ELR (cell line): ENCODE data around the gene ADCY10.
A peak's percentile ranks its signal among the peaks of the same experiment; 100 is the strongest.
"Not testable (repeated sequence)": the region's sequence is repeated elsewhere in the genome, so short reads cannot be mapped to it uniquely, and the experiment has no call there.

Source experiments
- DNase-seq: peaks from one replicate; pipeline ENCODE4 v3.0.0-alpha.2; 2015; ENCODE audit warnings: low read depth

The ADCY10 gene

DNA sequence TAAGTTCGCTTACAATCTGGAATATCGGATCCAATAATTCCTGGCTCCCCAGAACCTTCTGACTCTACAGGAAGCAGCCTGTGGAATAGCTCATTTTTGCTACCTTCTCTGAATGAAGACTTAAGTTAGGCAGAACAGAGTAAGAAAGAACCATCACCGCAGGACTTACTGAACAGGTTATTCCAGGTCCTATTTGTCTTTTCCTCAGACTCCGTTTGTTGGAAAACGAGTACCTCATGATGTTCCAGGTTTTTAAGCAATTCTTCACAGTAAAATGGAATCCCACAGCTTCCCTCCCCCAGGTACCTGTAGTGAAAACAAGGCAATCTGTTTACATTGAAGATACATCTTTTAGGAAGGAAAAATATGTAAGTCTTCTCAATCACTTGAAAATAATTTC, 59.8 kb downstream of the ADCY10 start:
- no peak for DNase-seq

DNA sequence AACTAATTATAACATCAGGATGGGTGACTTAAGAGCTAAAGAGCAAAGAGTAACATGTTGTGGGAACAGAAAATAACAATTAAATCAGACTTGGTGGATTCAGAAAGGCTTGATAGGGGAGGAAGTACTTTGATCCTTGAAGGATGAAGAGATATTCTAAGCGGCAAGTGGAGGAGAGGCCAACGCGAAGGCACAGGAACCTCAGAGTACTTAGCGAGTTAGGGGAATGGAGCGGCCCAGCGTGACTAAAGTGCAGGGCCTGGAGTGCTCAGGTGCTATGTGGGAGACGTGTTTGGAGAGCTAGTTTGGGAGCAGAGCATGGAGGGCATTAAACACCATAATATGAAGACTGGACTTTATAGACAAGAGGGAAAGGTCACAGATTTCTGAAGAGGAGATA, 64.3 kb downstream of the ADCY10 start:
- DNase-seq: no peak

DNA sequence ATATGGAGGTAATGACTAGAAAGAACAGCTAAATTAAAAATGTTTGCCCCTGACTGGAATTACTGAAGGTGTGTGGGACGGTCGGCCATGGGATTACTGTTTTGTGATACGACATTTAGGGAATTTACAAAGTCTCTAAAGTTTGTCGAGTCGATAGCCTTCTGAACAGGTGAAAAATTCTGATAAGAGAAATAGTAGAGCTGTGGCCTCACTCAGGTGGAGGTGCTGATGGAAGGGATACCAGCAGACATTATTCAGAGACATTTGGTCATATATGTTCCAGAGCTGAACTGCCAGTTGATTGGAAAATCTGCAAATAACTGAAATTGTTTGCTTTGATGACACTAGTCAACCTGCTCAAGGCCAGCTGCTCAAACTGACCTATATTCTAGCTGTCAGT, 71.1 kb downstream of the ADCY10 start:
- no peak for DNase-seq

DNA sequence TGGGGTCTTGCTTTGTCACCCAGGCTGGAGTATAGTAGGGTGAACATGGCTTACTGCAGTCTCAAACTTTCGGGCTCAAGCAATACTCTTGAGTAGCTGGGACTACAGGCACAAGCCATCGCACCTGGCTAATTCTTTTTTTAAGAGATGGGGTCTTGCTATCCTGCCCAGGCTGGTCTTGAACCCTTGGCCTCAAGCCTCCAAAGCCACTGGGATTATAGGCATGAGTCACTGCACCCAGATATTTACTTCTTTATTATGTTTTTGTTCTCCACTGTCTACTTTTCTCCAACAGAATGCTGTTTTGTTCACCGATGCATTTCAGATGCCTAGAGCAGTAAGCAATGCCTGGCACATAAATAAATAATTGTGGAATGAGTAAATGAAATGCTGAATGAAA, 72.4 kb downstream of the ADCY10 start:
- no peak for DNase-seq

DNA sequence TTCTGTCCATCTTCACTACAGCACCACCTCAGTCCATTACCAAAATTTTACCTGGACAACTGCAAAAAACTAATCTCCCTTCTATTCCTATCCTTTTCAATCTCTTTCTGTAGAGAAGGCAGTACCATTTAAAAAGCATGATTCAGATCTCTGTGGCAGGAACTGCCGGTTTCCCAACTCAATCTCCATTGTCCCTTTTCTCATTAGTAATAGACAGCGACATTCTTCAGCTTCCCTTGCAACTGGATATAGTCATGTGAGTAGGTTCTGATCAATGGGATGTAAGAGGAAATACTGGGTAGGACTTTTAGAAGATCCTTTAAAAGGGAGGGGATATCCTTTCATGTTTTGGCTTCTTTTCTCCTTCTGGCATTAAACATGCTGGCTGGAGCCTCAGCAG, 74.9 kb downstream of the ADCY10 start:
- DNase-seq: no peak

DNA sequence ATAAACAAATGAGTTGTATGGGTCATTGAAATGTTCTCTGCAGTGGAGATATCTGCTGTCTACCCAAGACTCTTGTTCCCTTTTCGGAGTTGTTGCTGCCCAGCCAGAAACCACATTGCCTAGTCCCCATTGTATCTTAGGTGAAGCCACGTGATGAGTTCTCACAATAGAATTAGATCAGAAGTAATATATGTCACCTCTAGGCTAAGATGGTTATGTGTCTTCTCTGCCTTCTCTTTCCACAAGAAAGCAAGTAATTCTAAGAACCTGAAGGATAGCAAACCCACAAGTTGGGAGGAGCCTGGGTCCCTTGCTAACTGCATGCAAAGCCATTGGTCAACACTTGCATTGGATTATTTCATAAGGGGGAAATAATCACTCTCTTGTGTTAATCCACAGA, 76.6 kb downstream of the ADCY10 start:
- DNase-seq: no peak

DNA sequence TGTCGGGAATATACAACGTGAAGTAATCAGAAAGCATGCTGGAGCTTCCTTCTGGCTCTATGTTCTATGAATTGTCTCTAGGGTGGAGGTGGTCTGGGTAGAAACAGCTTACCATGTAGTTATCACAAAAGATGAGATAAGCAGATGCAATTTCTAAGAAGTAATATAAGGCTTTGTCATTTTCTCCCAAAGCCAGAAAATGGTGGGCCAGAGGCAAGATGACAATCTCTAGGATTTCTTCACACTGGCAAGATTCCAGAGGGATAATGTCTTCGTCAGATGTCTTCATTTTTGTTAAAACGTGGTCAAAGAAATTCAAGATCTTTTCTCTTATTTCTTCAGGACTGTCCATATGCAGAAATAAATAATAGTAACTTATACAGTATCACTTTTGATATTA, 77.7 kb downstream of the ADCY10 start:
- no peak for DNase-seq

DNA sequence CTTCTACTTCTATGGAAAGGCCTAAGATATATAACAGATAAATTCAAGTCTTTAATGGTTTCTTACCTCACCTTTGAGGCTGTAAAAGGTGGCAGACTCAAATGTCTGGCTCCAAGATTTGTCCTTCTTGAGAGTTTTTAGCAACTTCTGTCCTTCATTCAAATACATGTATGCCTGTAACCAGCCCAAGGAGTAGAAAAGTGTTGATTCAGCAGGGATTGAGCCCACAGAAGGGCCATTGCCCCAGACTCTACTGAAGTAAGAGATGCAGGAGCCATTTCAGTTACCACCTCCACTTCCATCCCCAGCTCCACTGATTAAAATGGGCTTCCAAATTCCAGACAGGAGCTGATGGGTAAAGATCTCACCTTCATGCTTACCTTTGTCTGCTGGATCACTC, 80.0 kb downstream of the ADCY10 start:
- no peak for DNase-seq

DNA sequence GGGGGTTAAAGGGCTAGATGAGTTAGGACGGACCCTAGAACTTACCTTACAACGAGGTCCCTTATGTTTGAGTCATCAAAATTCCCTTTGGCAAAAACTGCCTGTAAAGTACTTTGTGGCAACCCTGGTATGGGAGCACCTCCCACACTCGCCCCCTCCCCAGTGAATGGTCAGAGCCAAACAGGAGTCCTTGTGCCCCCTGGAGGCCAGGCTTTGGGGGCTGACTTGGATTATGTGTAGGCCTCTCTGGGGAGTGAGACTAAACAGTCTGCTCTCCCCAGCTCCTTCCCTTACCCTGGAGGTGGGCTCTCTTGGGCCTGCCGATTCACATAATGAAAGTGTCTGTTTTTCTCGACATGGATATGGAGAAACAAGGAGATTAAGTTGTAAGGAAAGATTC, 81.2 kb downstream of the ADCY10 start:
- no peak for DNase-seq

DNA sequence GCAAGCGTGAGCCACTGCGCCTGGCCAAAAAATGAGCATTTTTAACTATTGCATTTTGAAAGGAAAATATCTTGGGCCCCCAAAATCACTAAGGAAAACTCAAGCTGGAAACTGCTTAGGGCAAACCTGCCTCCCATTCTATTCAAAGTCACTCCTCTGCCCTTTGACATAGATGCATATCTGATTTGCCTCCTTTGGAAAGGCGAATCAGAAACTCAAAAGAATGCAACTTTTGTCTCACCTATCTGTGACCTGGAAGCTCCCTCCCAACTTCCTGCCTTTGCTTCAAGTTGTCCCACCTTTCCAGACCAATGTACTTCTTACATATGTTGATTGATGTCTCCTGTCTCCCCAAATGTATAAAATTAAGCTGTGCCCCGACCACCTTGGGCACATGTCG, 83.3 kb downstream of the ADCY10 start:
- DNase-seq: not testable (repeated sequence)

DNA sequence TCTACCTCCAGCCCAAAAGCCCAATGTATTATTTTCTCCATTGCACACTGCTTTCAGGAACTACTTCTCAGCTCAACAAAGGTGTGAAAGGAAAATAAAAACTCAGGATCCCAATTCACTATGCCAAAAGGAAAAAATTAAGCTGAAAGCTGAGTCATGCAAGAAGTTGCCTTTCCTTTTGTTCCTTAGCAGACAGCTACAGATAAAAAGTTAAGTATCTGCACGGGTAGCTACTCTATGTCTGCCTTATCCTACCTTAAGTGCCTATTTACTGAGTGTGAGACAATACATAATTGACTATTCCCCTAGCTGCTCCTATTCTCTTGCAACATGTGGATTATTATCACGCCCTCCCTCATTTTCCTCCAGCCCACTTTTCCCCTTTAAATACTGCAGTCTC, 84.1 kb downstream of the ADCY10 start:
- DNase-seq: no peak

DNA sequence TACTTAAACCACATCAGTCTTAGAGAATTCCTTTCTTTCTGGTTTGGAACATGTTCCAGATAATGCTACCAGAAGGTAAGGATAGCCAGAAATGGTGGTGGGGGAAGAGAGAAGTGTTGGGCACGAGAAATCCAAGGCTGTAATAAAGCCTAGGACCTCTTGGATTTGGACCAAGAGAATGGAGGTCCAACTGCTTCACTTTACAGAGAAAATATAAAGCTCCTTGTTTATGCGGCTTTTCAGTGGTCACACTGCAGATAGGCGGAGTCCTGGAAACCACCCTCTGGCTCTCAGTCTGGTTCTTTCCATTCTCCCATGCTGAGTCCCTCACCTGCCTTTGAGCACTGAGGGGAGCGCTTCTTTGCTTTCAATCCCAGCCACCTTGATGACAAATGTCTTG, 87.8 kb downstream of the ADCY10 start:
- DNase-seq: no peak

DNA sequence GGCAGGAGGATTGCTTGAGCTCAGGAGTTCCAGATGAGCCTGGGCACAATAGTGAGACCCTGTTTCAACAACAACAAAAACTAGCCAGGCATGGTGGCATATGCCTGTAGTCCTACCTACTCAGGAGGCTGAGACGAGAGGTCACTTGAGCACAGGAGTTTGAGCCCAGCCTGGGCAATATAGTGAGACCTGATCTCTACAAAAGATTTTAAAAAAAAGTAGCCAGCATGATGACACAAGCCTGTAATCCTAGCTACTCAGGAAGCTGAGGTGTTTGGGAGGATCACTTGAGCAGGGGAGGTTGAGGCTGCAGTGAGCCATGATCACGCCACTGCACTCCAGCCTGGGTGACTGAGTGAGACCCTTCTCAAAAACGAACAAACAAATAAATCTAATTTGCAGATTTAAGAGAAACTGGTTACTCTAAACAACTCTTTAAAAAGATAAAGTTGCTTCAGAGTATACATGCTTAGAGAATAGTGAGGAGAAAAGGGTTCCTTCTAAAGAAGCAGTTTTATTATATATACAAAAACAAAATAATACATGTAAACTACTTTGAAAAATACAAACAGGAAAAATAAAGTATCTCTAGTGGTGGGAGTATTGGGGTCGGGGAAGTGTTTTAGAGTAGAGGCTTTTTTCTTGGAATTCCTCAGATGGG, 88.4 kb downstream of the ADCY10 start:
- DNase-seq: no peak

DNA sequence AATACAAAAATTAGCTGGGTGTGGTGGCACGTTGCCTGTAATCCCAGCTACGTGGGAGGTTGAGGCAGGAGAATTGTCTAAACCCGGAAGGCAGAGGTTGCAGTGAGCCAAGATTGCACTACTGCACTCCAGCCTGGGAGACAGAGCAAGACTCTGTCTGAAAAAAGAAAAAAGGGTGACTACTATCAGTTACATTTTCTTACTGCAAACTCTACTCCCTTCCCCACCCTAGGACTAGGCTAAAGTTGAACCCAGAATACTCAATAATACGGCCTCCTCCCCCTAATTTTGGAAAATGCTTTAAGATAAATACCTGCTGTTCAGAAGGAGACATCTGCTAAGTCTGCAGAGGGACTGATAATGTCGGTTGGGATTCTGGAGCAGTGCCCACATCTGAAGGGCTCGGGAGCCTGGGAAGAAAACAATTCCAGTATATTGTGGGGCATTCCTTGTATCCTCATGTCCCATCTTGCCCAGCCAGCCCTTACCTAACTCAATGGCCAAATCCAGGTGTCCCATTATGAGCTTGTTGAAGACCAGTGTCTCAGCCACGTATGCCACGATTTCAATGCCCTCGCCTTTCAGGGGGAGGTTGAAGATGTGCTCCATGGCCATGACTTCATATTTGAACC, 89.7 kb downstream of the ADCY10 start:
- DNase-seq: no peak

DNA sequence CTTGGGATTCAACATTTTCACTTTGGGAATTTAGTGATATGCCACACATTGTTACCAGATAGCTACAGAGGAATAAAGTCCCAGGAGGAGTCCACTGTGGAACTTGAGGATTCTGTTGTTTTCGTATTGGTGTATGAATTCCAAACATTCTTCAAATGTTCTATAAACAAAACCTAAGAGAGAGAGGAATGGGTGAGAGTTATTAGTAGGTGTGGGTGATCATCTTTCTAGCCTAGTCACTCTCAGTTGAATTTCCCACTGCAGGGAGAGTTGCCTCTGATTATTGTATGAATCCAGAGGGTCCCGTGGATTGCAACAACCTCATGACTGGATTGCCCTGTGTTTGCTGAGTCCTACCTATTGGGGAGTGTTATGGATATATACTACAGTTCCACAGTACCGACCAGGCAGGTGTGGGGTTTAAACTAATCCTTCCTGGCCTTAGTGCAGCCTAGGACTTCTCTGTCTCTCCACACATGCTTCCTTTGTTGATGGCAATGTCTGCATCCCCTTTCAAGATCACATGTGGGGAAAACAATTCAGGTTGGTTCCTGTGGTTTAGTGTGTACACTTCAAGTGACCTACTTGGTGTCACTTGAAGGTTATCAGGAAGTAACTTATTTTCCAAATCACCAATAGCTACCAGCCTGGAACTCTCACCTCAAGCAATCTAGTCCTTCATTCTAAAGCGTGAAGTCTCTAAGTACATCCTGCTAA, 91.8 kb downstream of the ADCY10 start:
- peak; percentile 39 for DNase-seq

DNA sequence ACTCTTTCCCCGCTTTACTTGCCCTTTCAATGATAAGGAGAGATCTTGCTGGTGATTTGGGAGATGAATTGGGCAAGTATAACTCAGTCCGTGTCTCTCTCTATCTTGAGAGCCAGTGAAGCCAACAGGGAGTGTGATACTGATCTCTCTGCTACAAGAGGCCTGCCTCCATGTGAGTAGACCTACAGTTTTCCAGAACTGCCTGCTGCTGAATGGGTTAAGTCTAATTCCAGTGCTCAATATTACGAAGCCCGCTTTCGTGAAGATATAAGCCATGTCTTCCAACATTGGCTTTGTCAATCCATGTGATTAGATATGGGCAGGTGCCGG, 92.6 kb downstream of the ADCY10 start:
- no peak for DNase-seq

DNA sequence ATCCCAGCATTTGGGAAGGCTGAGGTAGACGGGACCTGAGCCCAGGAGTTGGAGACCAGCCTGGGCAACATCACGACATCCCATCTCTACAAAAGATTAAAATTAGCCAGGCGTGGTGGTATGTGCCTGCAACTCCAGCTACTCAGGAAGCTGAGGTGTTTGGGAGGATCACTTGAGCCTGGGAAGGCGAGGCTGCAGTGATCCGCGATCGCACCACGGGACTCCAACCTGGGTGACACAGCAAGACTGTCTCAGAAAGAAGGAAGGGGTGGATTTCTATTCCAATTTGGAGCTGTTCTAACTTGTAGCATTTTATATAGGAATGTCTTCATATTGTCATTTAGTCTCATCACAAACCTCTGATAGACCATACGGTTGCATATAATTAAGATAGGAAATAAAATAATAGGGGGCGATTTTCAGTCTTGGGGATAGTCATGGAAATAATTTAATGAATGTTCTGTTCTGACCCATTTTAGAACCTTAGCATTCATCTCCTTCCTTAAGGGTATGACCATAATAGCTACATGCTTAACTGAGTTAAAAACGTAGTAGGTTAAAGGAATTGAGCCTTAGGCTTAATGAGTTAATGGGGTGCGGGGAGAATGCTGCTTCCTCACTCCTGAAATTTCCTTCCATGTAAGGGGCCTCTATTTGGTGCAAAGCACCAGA, 93.1 kb downstream of the ADCY10 start:
- DNase-seq: no peak

DNA sequence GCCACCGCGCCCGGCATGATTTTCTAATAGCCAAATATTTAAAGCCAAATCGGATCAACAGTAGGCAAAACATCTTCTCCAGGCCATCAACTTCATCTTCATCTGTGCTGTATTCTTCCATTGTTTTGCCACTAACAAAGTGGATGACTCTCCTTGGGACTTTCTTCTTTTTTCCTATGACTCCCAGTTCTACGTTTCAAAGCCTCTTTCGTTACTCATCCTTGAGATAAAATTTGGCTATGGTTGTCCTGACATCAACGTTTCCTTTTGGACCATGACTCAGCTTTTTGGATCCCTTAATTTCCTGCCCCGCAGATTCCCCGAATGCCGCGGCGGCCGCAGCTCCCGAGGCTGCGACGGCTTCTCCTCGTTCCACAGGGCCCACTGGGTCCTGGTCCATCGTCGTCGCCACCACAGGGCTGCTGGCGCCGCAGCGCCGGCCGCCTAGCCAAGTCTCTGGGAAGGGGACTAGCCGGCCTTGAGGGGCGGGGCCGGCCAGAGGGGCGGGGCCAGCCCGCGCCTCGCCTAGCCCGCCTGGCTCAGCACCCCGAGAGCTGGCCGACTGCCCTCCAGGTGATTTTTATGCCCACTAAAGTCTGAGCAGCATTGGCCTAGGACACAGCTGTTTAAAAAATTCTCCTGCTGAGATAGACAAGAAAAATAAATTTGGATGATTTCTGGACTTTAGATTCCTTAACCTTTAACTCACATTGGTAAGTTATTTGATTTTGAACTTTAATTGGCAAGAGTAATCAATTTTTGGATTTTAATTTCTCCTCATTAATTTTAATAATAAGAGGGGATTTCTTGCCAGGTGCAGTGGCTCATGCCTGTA, 93.9 kb downstream of the ADCY10 start:
- peak; percentile 98 for DNase-seq

DNA sequence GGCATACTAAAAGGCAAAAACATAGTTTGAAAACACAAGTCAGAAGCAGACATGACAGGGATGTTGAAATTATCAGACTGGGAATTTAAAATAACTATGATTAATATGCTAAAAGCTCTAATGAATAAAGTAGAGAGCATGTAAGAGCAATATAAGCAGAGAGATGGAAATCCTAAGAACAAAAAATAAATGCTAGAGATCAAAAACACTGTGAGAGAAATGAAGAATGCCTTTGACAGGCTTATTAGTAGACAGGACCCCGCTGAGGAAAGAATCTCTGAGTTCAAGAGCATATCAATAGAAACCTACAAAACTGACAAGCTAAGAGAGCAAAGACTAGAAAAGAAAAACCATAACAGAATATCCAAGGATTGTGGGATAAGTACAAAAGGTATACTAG, 98.3 kb downstream of the ADCY10 start:
- no peak for DNase-seq

DNA sequence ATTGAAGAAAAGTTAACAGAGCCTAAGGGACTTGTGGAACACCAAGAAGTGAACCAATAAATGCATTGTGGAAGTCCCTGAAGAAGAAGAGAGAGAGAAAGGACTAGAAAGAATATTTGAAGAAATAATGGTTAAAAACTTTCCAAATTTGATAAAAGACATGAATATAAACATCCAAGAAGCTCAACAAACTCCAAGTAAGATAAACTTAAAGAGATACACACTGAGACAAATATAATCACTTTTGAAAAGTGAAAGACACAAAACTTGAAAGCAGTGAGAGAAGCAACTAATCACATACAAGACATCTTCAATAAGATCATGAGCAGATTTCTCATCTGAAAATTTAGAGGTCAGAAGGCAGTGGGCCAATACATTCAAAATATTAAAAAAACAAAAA, 101.0 kb downstream of the ADCY10 start:
- DNase-seq: no peak

DNA sequence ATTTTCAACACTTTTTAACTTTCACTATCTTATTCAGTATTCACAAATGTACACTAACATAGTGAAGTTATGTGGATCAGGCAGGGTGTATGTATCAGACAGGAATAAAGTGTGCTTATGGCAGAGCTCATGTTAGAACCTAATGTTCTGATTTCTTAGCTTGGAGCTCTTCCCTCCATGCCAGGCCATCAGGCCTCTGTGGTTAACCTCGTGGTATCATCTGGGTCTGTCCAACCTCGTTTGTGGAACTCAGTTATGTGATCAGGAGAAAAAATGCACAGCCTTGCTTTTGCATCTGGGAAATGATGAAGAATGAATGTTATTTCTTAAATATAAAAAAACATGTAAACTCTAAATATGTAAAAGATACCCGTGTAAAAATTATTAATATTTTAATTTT, 105.2 kb downstream of the ADCY10 start:
- DNase-seq: no peak

DNA sequence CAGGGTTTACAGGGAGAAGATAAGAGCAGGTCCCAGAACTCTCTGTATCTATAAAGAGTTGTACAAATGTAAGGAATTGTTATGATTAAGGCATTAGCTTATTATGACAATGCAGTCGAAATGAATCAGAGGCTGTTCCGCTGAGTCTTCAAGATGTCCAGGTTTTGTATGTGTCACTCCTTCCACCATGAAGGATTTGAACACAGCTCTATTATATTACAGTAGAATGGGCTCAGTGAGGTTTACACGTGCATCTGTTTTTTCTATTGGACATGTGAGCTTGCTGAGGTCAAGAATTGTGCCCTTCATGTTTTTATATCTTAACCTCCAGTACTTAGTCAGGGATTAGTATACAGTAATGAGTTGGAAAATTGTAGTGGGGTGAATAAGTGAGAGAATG, 105.8 kb downstream of the ADCY10 start:
- DNase-seq: peak; percentile 85
